ENCODE results near the gene YAE1.

DNA sequence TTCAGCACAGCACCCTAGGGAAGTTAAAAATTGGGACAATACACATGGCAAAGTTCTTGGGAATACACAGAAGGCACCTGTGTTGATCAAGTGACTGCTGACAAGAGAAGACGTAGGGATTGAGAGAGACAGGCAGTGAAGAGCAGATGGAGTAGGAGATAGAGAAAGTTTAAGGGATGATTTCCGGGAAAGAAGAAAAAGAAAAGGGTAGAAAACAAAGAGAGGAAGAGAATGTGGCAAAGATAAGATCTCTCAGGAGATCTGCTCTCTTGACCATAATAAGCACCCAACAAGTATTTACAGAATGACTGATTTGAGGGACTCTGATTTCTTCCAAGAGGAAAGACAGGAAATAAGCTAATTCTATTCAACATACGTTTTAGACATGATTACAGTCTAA lies 42.1 kb downstream of the YAE1 start:
- TF ChIP-seq SMC3 (IDR thresholded peaks at IDR 0.05; ENCODE audit: low read depth, low read length) (no peak), REST (IDR thresholded peaks at IDR 0.05; ENCODE audit: low read depth, low read length) (no peak), EP300 (IDR thresholded peaks at IDR 0.05; ENCODE audit: borderline replicate concordance in 1 of 2, low read depth in 1 of 2, low read length in 1 of 2) (0 out of 4 replicates have a peak, but pooled peaks of 1 of the 2 experiments have one; percentile 41), TAF1 (IDR thresholded peaks at IDR 0.05; ENCODE audit: borderline replicate concordance, low read depth, low read length) (no peak), RAD21 (IDR thresholded peaks at IDR 0.05; ENCODE audit: low read length) (no peak), MXI1 (IDR thresholded peaks at IDR 0.05; ENCODE audit: low read depth, low read length) (no peak), GABPA (IDR thresholded peaks at IDR 0.05; ENCODE audit: low read depth) (no peak), EZH2phosphoT487 (IDR thresholded peaks at IDR 0.05; ENCODE audit: borderline replicate concordance, low read depth) (no peak), YY1 (IDR thresholded peaks at IDR 0.05; ENCODE audit: low read depth) (no peak), SIN3A (IDR thresholded peaks at IDR 0.05; ENCODE audit: borderline replicate concordance, low read depth, low read length) (no peak), GATA2 (CRISPR knock-in tag; IDR thresholded peaks at IDR 0.05) (0 out of 2 replicates have a peak, but pooled peaks have one; percentile 10), TCF12 (IDR thresholded peaks at IDR 0.05) (peak; percentile 42; the same call in 1 of the 2 replicates)
- TF ChIP-seq, protein P1, sequence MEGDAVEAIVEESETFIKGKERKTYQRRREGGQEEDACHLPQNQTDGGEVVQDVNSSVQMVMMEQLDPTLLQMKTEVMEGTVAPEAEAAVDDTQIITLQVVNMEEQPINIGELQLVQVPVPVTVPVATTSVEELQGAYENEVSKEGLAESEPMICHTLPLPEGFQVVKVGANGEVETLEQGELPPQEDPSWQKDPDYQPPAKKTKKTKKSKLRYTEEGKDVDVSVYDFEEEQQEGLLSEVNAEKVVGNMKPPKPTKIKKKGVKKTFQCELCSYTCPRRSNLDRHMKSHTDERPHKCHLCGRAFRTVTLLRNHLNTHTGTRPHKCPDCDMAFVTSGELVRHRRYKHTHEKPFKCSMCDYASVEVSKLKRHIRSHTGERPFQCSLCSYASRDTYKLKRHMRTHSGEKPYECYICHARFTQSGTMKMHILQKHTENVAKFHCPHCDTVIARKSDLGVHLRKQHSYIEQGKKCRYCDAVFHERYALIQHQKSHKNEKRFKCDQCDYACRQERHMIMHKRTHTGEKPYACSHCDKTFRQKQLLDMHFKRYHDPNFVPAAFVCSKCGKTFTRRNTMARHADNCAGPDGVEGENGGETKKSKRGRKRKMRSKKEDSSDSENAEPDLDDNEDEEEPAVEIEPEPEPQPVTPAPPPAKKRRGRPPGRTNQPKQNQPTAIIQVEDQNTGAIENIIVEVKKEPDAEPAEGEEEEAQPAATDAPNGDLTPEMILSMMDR (IDR thresholded peaks at IDR 0.05): no peak
- TF ChIP-seq, protein P2, sequence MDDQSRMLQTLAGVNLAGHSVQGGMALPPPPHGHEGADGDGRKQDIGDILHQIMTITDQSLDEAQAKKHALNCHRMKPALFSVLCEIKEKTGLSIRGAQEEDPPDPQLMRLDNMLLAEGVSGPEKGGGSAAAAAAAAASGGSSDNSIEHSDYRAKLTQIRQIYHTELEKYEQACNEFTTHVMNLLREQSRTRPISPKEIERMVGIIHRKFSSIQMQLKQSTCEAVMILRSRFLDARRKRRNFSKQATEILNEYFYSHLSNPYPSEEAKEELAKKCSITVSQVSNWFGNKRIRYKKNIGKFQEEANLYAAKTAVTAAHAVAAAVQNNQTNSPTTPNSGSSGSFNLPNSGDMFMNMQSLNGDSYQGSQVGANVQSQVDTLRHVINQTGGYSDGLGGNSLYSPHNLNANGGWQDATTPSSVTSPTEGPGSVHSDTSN (IDR thresholded peaks at IDR 0.05): no peak

Measured in SK-N-SH (cell line).